Endothelial cell of umbilical vein (primary cell): ENCODE results near the gene TXK. TPM values are rescaled to one million over a fixed set of nuclear protein-coding genes. Genes with fewer than 3 reads are reported as not detected.

Experiments used
- BruUV-seq: library from RNA; stranded (reverse); fragments of 400-500 nt; replicated peaks from 2 replicates; lab custom pipeline; 2021; lab: Mats Ljungman, UMichigan
- CTCF ChIA-PET: fragments of 300-600, 350-600 bp; sonication (Branson Sonifier 250); formaldehyde crosslinking; loops from one replicate; lab custom pipeline; 2021; ENCODE audit warnings: antibody characterized with exemption, inconsistent platforms; lab: Charles Lee
- POLR2A ChIA-PET: fragments of 300-600, 350-600 bp; sonication (Branson Sonifier 250); formaldehyde crosslinking; loops from one replicate; lab custom pipeline; 2021; ENCODE audit warnings: antibody characterized with exemption, inconsistent platforms; lab: Charles Lee
- DNase-seq: peaks from one replicate; pipeline ENCODE4 v3.0.0-alpha.2; 2011; ENCODE audit warnings: low read depth, low spot score
- FAIRE-seq: peaks from 2 replicates; lab custom pipeline; 2011; peaks lifted over from hg19 to GRCh38; lab: Jason Lieb, UNC
- H2AFZ ChIP-seq: 2 replicates; pipeline ENCODE4 v1.6.0; 2012; ENCODE audit warnings: low read depth, low read length, control low read depth, inconsistent platforms
- H3K27ac ChIP-seq: 2 replicates; pipeline ENCODE4 v1.5.1; 2011; ENCODE audit warnings: low read depth, mild to moderate bottlenecking, control low read depth, low read length, moderate library complexity; ENCODE audit not compliant: insufficient read depth
- H3K27me3 ChIP-seq, 2 experiments: 2 replicates each; pipeline versions ENCODE4 v1.6.0 to v1.6.1; 2011; ENCODE audit warnings: low read length in 2 of 2, mixed read lengths in 1 of 2; ENCODE audit not compliant: control insufficient read depth in 2 of 2, insufficient read depth in 2 of 2
- H3K36me3 ChIP-seq, 2 experiments: 2 replicates in 1 of 2; 3 replicates in 1 of 2; pipeline ENCODE4 v1.5.1; 2011; ENCODE audit warnings: low read length in 2 of 2, mild to moderate bottlenecking in 1 of 2, moderate library complexity in 1 of 2; ENCODE audit not compliant: control insufficient read depth in 2 of 2, insufficient read depth in 2 of 2; ENCODE audit errors: extremely low read depth in 1 of 2
- H3K4me1 ChIP-seq: 3 replicates; pipeline ENCODE4 v1.5.1; 2011; ENCODE audit warnings: mild to moderate bottlenecking, low read length; ENCODE audit not compliant: control insufficient read depth, insufficient read depth; ENCODE audit errors: extremely low read depth
- H3K4me2 ChIP-seq: 2 replicates; pipeline ENCODE4 v1.6.1; 2011; ENCODE audit warnings: low read length, control low read depth, mixed read lengths; ENCODE audit not compliant: insufficient read depth
- H3K4me3 ChIP-seq, 3 experiments: fragments of 200-600 bp in 1 of 3; sonication (generic), shearing (Covaris generic) in 1 of 3; replicated peaks in 1 of 3; 2 replicates each; pipeline ENCODE4 v1.5.1; 2011 to 2016; ENCODE audit warnings: control low read depth in 3 of 3, low read length in 3 of 3, mild to moderate bottlenecking in 2 of 3, inconsistent platforms in 1 of 3, low read depth in 1 of 3, moderate library complexity in 1 of 3; ENCODE audit not compliant: insufficient read depth in 1 of 3
- H3K79me2 ChIP-seq: 2 replicates; pipeline ENCODE4 v1.6.0; 2012; ENCODE audit warnings: low read length, inconsistent platforms; ENCODE audit not compliant: control insufficient read depth, insufficient read depth
- H3K9ac ChIP-seq: replicated peaks from 2 replicates; pipeline ENCODE3; 2011; ENCODE audit warnings: low read length, control low read depth; ENCODE audit not compliant: insufficient read depth; ENCODE audit errors: extremely low read depth
- H3K9me1 ChIP-seq: replicated peaks from 3 replicates; pipeline ENCODE4 v1.6.0; 2011; ENCODE audit warnings: mild to moderate bottlenecking, low read length; ENCODE audit not compliant: control insufficient read depth, insufficient read depth; ENCODE audit errors: extremely low read depth
- H3K9me3 ChIP-seq: replicated peaks from 2 replicates; pipeline ENCODE4 v1.5.1; 2012; ENCODE audit warnings: low read length, inconsistent platforms; ENCODE audit not compliant: control insufficient read depth, insufficient read depth
- H4K20me1 ChIP-seq: replicated peaks from 2 replicates; pipeline ENCODE3; 2011; ENCODE audit warnings: mild to moderate bottlenecking, low read length; ENCODE audit not compliant: control insufficient read depth, insufficient read depth; ENCODE audit errors: extremely low read depth
- CTCF ChIP-seq, 2 donors: IDR thresholded peaks; 1 replicate in 1 of 2; 2 replicates in 1 of 2; pipeline ENCODE4 v1.5.1; 2011; ENCODE audit warnings: low read length in 2 of 2, mild to moderate bottlenecking in 2 of 2, moderate library complexity in 2 of 2, control low read depth in 1 of 2, inconsistent platforms in 1 of 2, low read depth in 1 of 2; ENCODE audit not compliant: insufficient read depth in 1 of 2; ENCODE audit errors: extremely low read depth in 1 of 2
- EZH2 ChIP-seq: IDR thresholded peaks from 2 replicates; pipeline ENCODE4 v1.6.1; 2012; ENCODE audit warnings: borderline replicate concordance, low read depth, mild to moderate bottlenecking, moderate library complexity, low read length, inconsistent platforms; ENCODE audit not compliant: severe bottlenecking
- FOS ChIP-seq: IDR thresholded peaks from 2 replicates; pipeline ENCODE4 v1.6.1; 2011; ENCODE audit warnings: mild to moderate bottlenecking, low read length, moderate library complexity, borderline replicate concordance; ENCODE audit not compliant: insufficient read depth
- JUN ChIP-seq: IDR thresholded peaks from 2 replicates; pipeline ENCODE4 v1.6.1; 2011; ENCODE audit warnings: borderline replicate concordance, low read depth; ENCODE audit not compliant: insufficient read length, insufficient read depth
- MAX ChIP-seq: IDR thresholded peaks from 2 replicates; pipeline ENCODE4 v1.6.1; 2011; ENCODE audit not compliant: insufficient read depth, insufficient read length
- POLR2A ChIP-seq: IDR thresholded peaks from 2 replicates; pipeline ENCODE4 v1.6.1; 2012; ENCODE audit warnings: low read depth, mild to moderate bottlenecking, control low read depth, low read length
- POLR2AphosphoS5 ChIP-seq: IDR thresholded peaks from 2 replicates; pipeline ENCODE4 v1.6.1; 2012; ENCODE audit warnings: low read depth, mild to moderate bottlenecking, control low read depth, low read length, moderate library complexity; ENCODE audit not compliant: insufficient read depth
- dilution Hi-C: fragments of 300-500 bp; cut with MboI; formaldehyde crosslinking; loops from one replicate; pipeline ENCODE4 v1.15.0; 2019; ENCODE audit warnings: low sequenced_read_pairs; ENCODE audit not compliant: extremely low pct_ligation_motif_present
- intact Hi-C: fragments of 100-400 bp; cut with micrococcal nuclease; formaldehyde crosslinking; loops from one replicate; pipeline ENCODE4 v1.10.0; 2022
- polyA plus RNA-seq, 4 experiments: library from polyadenylated mRNA; depleted of rRNA in 3 of 4; stranded (reverse) in 3 of 4; unstranded in 1 of 4; fragments of >200 nt; gene quantifications; 2 replicates each; pipeline versions ENCODE4 v1.2.1 to v1.2.3, GENCODE V29; 2011 to 2012; ENCODE audit warnings: missing spikeins in 1 of 4
- total RNA-seq: library from RNA; stranded (reverse); gene quantifications from 2 replicates; pipeline ENCODE4 v1.2.3, GENCODE V29; 2021

TXK gene
- total and polyA plus RNA-seq, 2 donors (not counting 3 experiments of a cell fraction or from before 2014, with no cell fraction given), result 0.26 to 0.97 TPM

GRCh38 chr4:48047421-48047844 lies 86.6 kb downstream of the TXK start:
- no TSS peak for BruUV-seq
- no peaks in the 10 kb centered on the region for H3K9me1 ChIP-seq
- POLR2A ChIA-PET, result no interaction called here
- FAIRE-seq (no peak), DNase-seq (no peak)
- H2AFZ ChIP-seq, result no peak overlapping the region
- TF ChIP-seq POLR2AphosphoS5, result no peak
- TF ChIP-seq POLR2A, result no peak
- no peak for TF ChIP-seq EZH2
- no peak for TF ChIP-seq FOS
- TF ChIP-seq CTCF (IDR thresholded peaks at IDR 0.05; ENCODE audit: extremely low read depth in 1 of 2, insufficient read depth in 1 of 2, low read depth in 1 of 2, low read length in 2 of 2), result no peak
- no peak for TF ChIP-seq JUN
- TF ChIP-seq MAX, result no peak
- H3K9ac ChIP-seq, result no peak overlapping the region
- no peaks in the 10 kb centered on the region for H3K36me3 ChIP-seq
- H3K4me1 ChIP-seq, result no peaks in the 10 kb centered on the region
- no peaks in the 10 kb centered on the region for H4K20me1 ChIP-seq
- intact Hi-C loops (no loop called here), dilution Hi-C loops (no loop called here)
- H3K27ac ChIP-seq, result no peak overlapping the region
- H3K79me2 ChIP-seq, result no peaks in the 10 kb centered on the region
- CTCF ChIA-PET, result interaction anchor here (1.4 to 4.7 kb wide), 4 partner anchors 14 to 114 kb away, joined by 3 to 29 read pairs (median 3); no protein-coding TSS in a partner anchor
- no peaks in the 10 kb centered on the region for H3K9me3 ChIP-seq
- no peak overlapping the region for H3K4me3 ChIP-seq
- H3K27me3 ChIP-seq, result peaks cover 3 to 13% of the 10 kb centered on the region in 2 experiments
- H3K4me2 ChIP-seq, result no peak overlapping the region
